Epithelial cell of prostate (primary cell): Measurements from ENCODE around the gene BZW1.

Experiments used
- DNase-seq: peaks from one replicate; pipeline ENCODE4 v3.0.0-alpha.2; 2011; ENCODE audit warnings: low read depth, low spot score
- H3K27ac ChIP-seq: fragments of 450-650 bp; 2 replicates; pipeline ENCODE4 v1.5.1; 2017; ENCODE audit warnings: mild to moderate bottlenecking

Gene BZW1

GRCh38 chr2:200828104-200828503 lies 16.4 kb downstream of the BZW1 start:
- no peak overlapping the region for H3K27ac ChIP-seq
- no peak for DNase-seq

- no peak overlapping the region for H3K27ac ChIP-seq
- DNase-seq, result no peak
Measured at GRCh38 chr2:200828572-200829257, 17.0 kb downstream of the BZW1 start.

- H3K27ac ChIP-seq, result no peak overlapping the region
- DNase-seq, result no peak
Measured at GRCh38 chr2:200829258-200829655, 17.5 kb downstream of the BZW1 start.

- DNase-seq, result no peak
- no peak overlapping the region for H3K27ac ChIP-seq
Measured at GRCh38 chr2:200834701-200835100, 23.0 kb downstream of the BZW1 start.

GRCh38 chr2:200839513-200839912 lies 27.8 kb downstream of the BZW1 start:
- H3K27ac ChIP-seq, result peak overlapping the region; percentile 55
- DNase-seq, result peak; percentile 68

- H3K27ac ChIP-seq, result no peak overlapping the region
- DNase-seq, result no peak
Measured at GRCh38 chr2:200843993-200844948, 32.6 kb downstream of the BZW1 start.

GRCh38 chr2:200845194-200845593 lies 33.5 kb downstream of the BZW1 start:
- DNase-seq, result no peak
- H3K27ac ChIP-seq, result no peak overlapping the region

GRCh38 chr2:200845669-200846325 lies 34.1 kb downstream of the BZW1 start:
- DNase-seq, result peak; percentile 46
- peak overlapping the region; percentile 14 for H3K27ac ChIP-seq

- no peak overlapping the region for H3K27ac ChIP-seq
- DNase-seq, result no peak
Measured at GRCh38 chr2:200847269-200847668, 35.6 kb downstream of the BZW1 start.

GRCh38 chr2:200847939-200848338 lies 36.2 kb downstream of the BZW1 start:
- no peak for DNase-seq
- H3K27ac ChIP-seq, result no peak overlapping the region

GRCh38 chr2:200850512-200851256 lies 39.0 kb downstream of the BZW1 start:
- DNase-seq, result no peak
- H3K27ac ChIP-seq, result no peak overlapping the region

- H3K27ac ChIP-seq, result no peak overlapping the region
- DNase-seq, result no peak
Measured at GRCh38 chr2:200851398-200852248, 39.9 kb downstream of the BZW1 start.

- H3K27ac ChIP-seq, result no peak overlapping the region
- no peak for DNase-seq
Measured at GRCh38 chr2:200852605-200853004, 40.9 kb downstream of the BZW1 start.

GRCh38 chr2:200856806-200857205 lies 45.1 kb downstream of the BZW1 start:
- no peak overlapping the region for H3K27ac ChIP-seq
- DNase-seq, result no peak

- DNase-seq, result no peak
- H3K27ac ChIP-seq, result peak overlapping the region; percentile 89
Measured at GRCh38 chr2:200860092-200860795, 48.5 kb downstream of the BZW1 start.

- no peak for DNase-seq
- H3K27ac ChIP-seq, result peak overlapping the region; percentile 89
Measured at GRCh38 chr2:200861617-200862155, 50.0 kb downstream of the BZW1 start.

GRCh38 chr2:200862532-200863000 lies 50.9 kb downstream of the BZW1 start:
- DNase-seq, result peak; percentile 50
- peak overlapping the region; percentile 89 for H3K27ac ChIP-seq

GRCh38 chr2:200863782-200864175 lies 52.1 kb downstream of the BZW1 start:
- H3K27ac ChIP-seq, result peak overlapping the region; percentile 89
- DNase-seq, result no peak
